IPS-18a (cell line): ENCODE results near the gene C7orf25.

Experiments used
- H3K27ac ChIP-seq: one replicate; pipeline ENCODE4 v1.5.1; 2013; ENCODE audit warnings: low read length
- H3K27me3 ChIP-seq: one replicate; pipeline ENCODE4 v1.6.1; 2013; ENCODE audit warnings: mild to moderate bottlenecking, low read length; ENCODE audit not compliant: control insufficient read depth, insufficient read depth
- H3K36me3 ChIP-seq: one replicate; pipeline ENCODE4 v1.6.1; 2013; ENCODE audit warnings: low read depth, low read length; ENCODE audit not compliant: control insufficient read depth
- H3K4me1 ChIP-seq: one replicate; pipeline ENCODE4 v1.6.1; 2013; ENCODE audit warnings: low read depth, low read length; ENCODE audit not compliant: control insufficient read depth
- H3K4me3 ChIP-seq: one replicate; pipeline ENCODE4 v1.5.1; 2013; ENCODE audit warnings: low read length
- H3K9ac ChIP-seq: one replicate; pipeline ENCODE4 v1.6.1; 2013; ENCODE audit warnings: mild to moderate bottlenecking, low read length, moderate library complexity
- H3K9me3 ChIP-seq: one replicate; pipeline ENCODE4 v1.6.1; 2013; ENCODE audit warnings: low read depth, low read length; ENCODE audit not compliant: control insufficient read depth

The C7orf25 gene

GRCh38 chr7:42869131-42870020 is 42.5 kb downstream of the C7orf25 start:
- Histone ChIP-seq H3K4me1 (no peaks in the 10 kb centered on the region), H3K9me3 (peaks cover 4% of the 10 kb centered on the region), H3K36me3 (no peaks in the 10 kb centered on the region), H3K4me3 (no peak overlapping the region), H3K27ac (no peak overlapping the region), H3K27me3 (no peaks in the 10 kb centered on the region), H3K9ac (no peak overlapping the region)

- H3K4me3 ChIP-seq: no peak overlapping the region
- no peaks in the 10 kb centered on the region for H3K27me3 ChIP-seq
- no peak overlapping the region for H3K27ac ChIP-seq
- peaks cover 11% of the 10 kb centered on the region for H3K9me3 ChIP-seq
- no peaks in the 10 kb centered on the region for H3K36me3 ChIP-seq
- H3K4me1 ChIP-seq: no peaks in the 10 kb centered on the region
- H3K9ac ChIP-seq: no peak overlapping the region
Measured at GRCh38 chr7:42868480-42868879, 43.4 kb downstream of the C7orf25 start.
